MM.1S (cell line): ENCODE data around the gene TMEM184B.
"Not testable (repeated sequence)": the region's sequence is repeated elsewhere in the genome, so short reads cannot be mapped to it uniquely, and the experiment has no call there.

Experiments
- EZH2 ChIP-seq: fragments of 300-600 bp; sonication (generic); optimal IDR thresholded peaks from 2 replicates; pipeline ENCODE3; 2017; ENCODE audit warnings: low read depth, mild to moderate bottlenecking, antibody characterized with exemption, low read length, mixed read lengths
- EZH2phosphoT487 ChIP-seq: fragments of 300-600 bp; sonication (generic); IDR thresholded peaks from 2 replicates; pipeline ENCODE4 v1.6.1; 2018; ENCODE audit warnings: antibody characterized with exemption, low read length
- TF ChIP-seq, protein P1 (sequence below): fragments of 300-600 bp; sonication (generic); IDR thresholded peaks from 2 replicates; pipeline ENCODE4 v1.5.1; 2016; ENCODE audit warnings: antibody characterized with exemption, low read length, mixed read lengths

DNA sequence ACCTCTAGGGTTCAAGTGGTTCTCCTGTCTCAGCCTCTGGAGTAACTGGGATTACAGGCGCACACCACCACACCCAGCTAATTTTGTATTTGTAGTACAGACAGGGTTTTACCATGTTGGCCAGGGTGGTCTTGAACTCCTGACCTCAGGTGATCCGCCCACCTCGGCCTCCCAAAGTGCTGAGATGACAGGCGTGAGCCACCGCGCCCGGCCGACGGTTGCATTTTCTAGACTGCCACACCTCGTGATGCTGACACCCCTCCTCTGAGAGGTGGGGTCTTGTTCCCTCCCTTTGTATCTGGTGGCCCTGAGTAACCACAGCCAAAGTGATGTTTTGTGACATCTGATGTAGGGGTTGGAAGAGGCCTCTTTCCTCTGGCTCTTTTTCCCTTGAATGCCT is 39.0 kb downstream of the TMEM184B start:
- TF ChIP-seq, protein P1, sequence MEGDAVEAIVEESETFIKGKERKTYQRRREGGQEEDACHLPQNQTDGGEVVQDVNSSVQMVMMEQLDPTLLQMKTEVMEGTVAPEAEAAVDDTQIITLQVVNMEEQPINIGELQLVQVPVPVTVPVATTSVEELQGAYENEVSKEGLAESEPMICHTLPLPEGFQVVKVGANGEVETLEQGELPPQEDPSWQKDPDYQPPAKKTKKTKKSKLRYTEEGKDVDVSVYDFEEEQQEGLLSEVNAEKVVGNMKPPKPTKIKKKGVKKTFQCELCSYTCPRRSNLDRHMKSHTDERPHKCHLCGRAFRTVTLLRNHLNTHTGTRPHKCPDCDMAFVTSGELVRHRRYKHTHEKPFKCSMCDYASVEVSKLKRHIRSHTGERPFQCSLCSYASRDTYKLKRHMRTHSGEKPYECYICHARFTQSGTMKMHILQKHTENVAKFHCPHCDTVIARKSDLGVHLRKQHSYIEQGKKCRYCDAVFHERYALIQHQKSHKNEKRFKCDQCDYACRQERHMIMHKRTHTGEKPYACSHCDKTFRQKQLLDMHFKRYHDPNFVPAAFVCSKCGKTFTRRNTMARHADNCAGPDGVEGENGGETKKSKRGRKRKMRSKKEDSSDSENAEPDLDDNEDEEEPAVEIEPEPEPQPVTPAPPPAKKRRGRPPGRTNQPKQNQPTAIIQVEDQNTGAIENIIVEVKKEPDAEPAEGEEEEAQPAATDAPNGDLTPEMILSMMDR: not testable (repeated sequence)
- TF ChIP-seq EZH2phosphoT487, EZH2: not testable (repeated sequence)
